Fibroblast of mammary gland (primary cell): Measurements from ENCODE around the gene WWTR1.
A peak's percentile ranks its signal among the peaks of the same experiment; 100 is the strongest.

ENCODE experiments used
- DNase-seq: peaks from one replicate; pipeline ENCODE4 v3.0.0-alpha.2; 2010; ENCODE audit warnings: low read depth
- H3K4me3 ChIP-seq: 2 replicates; pipeline ENCODE4 v1.5.1; 2011; ENCODE audit warnings: low read depth, mild to moderate bottlenecking, low read length, moderate library complexity; ENCODE audit not compliant: control insufficient read depth
- CTCF ChIP-seq: conservative IDR thresholded peaks from 2 replicates; pipeline ENCODE4 v1.5.1; 2011; ENCODE audit warnings: low read depth, low read length, inconsistent platforms; ENCODE audit not compliant: control insufficient read depth, insufficient read depth

WWTR1 gene

GRCh38 chr3:149628957-149629670 is 28.7 kb downstream of the WWTR1 start:
- no peak overlapping the region for H3K4me3 ChIP-seq
- TF ChIP-seq CTCF, result no peak
- peak; percentile 48 for DNase-seq

GRCh38 chr3:149626671-149627070 is 31.2 kb downstream of the WWTR1 start:
- no peak for DNase-seq
- no peak for TF ChIP-seq CTCF
- H3K4me3 ChIP-seq, result no peak overlapping the region

GRCh38 chr3:149625795-149626194 is 32.0 kb downstream of the WWTR1 start:
- TF ChIP-seq CTCF, result no peak
- no peak overlapping the region for H3K4me3 ChIP-seq
- peak; percentile 57 for DNase-seq

- DNase-seq, result no peak
- no peak for TF ChIP-seq CTCF
- no peak overlapping the region for H3K4me3 ChIP-seq
Measured at GRCh38 chr3:149623824-149624223, 34.0 kb downstream of the WWTR1 start.

GRCh38 chr3:149621218-149622005 is 36.4 kb downstream of the WWTR1 start:
- DNase-seq, result peak; percentile 90
- no peak overlapping the region for H3K4me3 ChIP-seq

More at GRCh38 chr3:149621218-149622005, 36.4 kb downstream of the WWTR1 start:
- no peak for TF ChIP-seq CTCF
